ENCODE results near the gene ATP13A1.

GRCh38 chr19:19668230-19669012, 4.9 kb upstream of the ATP13A1 start, which contains the start of gene ZNF101:
- TF ChIP-seq CTCF (conservative IDR thresholded peaks at IDR 0.05; ENCODE audit: low read length) (no peak), EZH2phosphoT487 (IDR thresholded peaks at IDR 0.05; ENCODE audit: borderline replicate concordance, low read depth, low read length) (no peak)
